ENCODE measurements around the gene MYL5. TPM values are rescaled to one million over a fixed set of nuclear protein-coding genes. Genes with fewer than 3 reads are reported as not detected.

Gene MYL5
- total RNA-seq, 4 donors from 2014 or later: 1.5 to 12.6 (median 3.8) TPM

GRCh38 chr4:657834-658667 is 16.3 kb upstream of the MYL5 start:
- H3K9me3 ChIP-seq: no peaks in the 10 kb centered on the region
- no peak for TF ChIP-seq EP300 (IDR thresholded peaks at IDR 0.05)
- no peak for TF ChIP-seq POLR2A (IDR thresholded peaks at IDR 0.05)
- no peak for TF ChIP-seq POLR2AphosphoS5 (IDR thresholded peaks at IDR 0.05)
- no peak for TF ChIP-seq CTCF (IDR thresholded peaks at IDR 0.05)
- no peak for ATAC-seq
- no peaks in the 10 kb centered on the region for H3K36me3 ChIP-seq
- H3K27ac ChIP-seq: no peak overlapping the region
- H3K4me3 ChIP-seq: no peak overlapping the region
- peaks cover 48% of the 10 kb centered on the region for H3K27me3 ChIP-seq
- WGBS, 2 donors (ENCODE audit: low coverage in 1 of 2): 20% methylated on average over 1 of the region's 27 CpGs; no CpG with 5 or more reads in 1 of the 2 donors
- peaks cover 0 to 3% (median 0%) of the 10 kb centered on the region in 3 donors for H3K4me1 ChIP-seq

GRCh38 chr4:658681-659667 is 15.4 kb upstream of the MYL5 start:
- Histone ChIP-seq H3K27ac (no peak overlapping the region), H3K27me3 (peaks cover 51% of the 10 kb centered on the region), H3K36me3 (no peaks in the 10 kb centered on the region), H3K9me3 (no peaks in the 10 kb centered on the region), H3K4me1 (peaks cover 0 to 12% (median 4%) of the 10 kb centered on the region in 3 donors), H3K4me3 (no peak overlapping the region)
- ATAC-seq: no peak
- WGBS, 2 donors (ENCODE audit: low coverage in 1 of 2): 78 to 81% methylated on average over 13 to 27 of the region's 32 CpGs
- no peak for TF ChIP-seq EP300 (IDR thresholded peaks at IDR 0.05)
- TF ChIP-seq POLR2AphosphoS5 (IDR thresholded peaks at IDR 0.05): no peak
- no peak for TF ChIP-seq CTCF (IDR thresholded peaks at IDR 0.05)
- TF ChIP-seq POLR2A (IDR thresholded peaks at IDR 0.05): no peak

DNA sequence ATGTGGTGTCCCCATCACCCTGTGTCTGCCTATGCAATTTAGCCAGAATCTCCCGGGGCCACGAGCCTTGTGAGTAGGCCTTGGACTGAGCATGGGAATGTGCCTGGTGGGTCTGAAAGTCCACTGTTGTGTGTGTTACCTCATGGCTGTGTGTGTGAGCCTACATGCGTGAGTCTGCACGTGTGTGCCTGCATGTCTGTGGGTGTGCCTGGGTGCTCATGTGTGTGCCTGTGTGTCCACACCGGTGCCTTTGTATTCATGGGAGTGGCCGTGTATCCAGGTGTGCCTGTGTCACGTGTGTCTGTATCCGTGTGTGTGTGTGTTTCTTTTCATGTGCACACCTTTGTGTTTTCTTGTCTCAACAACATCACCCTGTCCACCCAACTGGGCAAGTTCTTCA is 14.5 kb upstream of the MYL5 start:
- H3K36me3 ChIP-seq: no peaks in the 10 kb centered on the region
- H3K9me3 ChIP-seq: no peaks in the 10 kb centered on the region
- WGBS, 2 donors (ENCODE audit: low coverage in 1 of 2): 90% methylated on average over 2 of the region's 8 CpGs; no CpG with 5 or more reads in 1 of the 2 donors
- peaks cover 51% of the 10 kb centered on the region for H3K27me3 ChIP-seq
- peaks cover 0 to 18% (median 8%) of the 10 kb centered on the region in 3 donors for H3K4me1 ChIP-seq
- no peak for TF ChIP-seq POLR2AphosphoS5 (IDR thresholded peaks at IDR 0.05)
- TF ChIP-seq CTCF (IDR thresholded peaks at IDR 0.05): no peak
- no peak for TF ChIP-seq POLR2A (IDR thresholded peaks at IDR 0.05)
- no peak for TF ChIP-seq EP300 (IDR thresholded peaks at IDR 0.05)
- no peak overlapping the region for H3K27ac ChIP-seq
- H3K4me3 ChIP-seq: no peak overlapping the region
- ATAC-seq: no peak

DNA sequence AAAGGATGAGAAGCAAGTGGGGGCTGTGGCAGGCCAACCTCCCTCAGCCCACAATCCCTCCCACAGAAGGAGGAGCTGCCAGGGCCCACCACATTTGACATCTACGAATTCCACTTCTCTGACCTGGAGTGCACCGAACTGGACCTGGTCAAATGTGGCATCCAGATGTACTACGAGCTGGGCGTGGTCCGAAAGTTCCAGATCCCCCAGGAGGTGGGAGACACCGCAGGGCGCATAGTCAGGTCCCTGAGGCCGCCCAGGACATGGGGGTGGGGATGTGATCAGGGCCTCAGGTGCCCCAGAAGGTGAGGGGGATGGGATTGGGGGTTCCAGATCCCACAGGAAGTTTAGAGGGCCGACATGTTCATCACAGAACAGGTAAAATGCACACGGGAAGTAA is 13.9 kb upstream of the MYL5 start:
- Histone ChIP-seq H3K36me3 (no peaks in the 10 kb centered on the region), H3K4me3 (no peak overlapping the region), H3K27ac (no peak overlapping the region), H3K9me3 (no peaks in the 10 kb centered on the region), H3K27me3 (peaks cover 51% of the 10 kb centered on the region), H3K4me1 (peaks cover 0 to 18% (median 8%) of the 10 kb centered on the region in 3 donors)
- WGBS, 2 donors (ENCODE audit: low coverage in 1 of 2): 86 to 95% methylated on average over 4 to 5 of the region's 10 CpGs
- ATAC-seq: no peak
- no peak for TF ChIP-seq POLR2A (IDR thresholded peaks at IDR 0.05)
- no peak for TF ChIP-seq POLR2AphosphoS5 (IDR thresholded peaks at IDR 0.05)
- TF ChIP-seq EP300 (IDR thresholded peaks at IDR 0.05): no peak
- no peak for TF ChIP-seq CTCF (IDR thresholded peaks at IDR 0.05)

Measured in gastroesophageal sphincter (tissue), 4 donors.